Mesothelial cell of epicardium (in vitro differentiated cells): ENCODE data around the gene SRSF9. TPM values are rescaled to one million over a fixed set of nuclear protein-coding genes. Genes with fewer than 3 reads are reported as not detected.
"Not testable (repeated sequence)": the region's sequence is repeated elsewhere in the genome, so short reads cannot be mapped to it uniquely, and the experiment has no call there.

Experiments
- DNase-seq, 2 experiments: peaks; one replicate each; pipeline ENCODE4 v3.0.0; 2021; ENCODE audit warnings: low spot score in 2 of 2; ENCODE audit not compliant: unreplicated experiment in 2 of 2
- H3K27ac Mint-ChIP-seq: 2 replicates; pipeline ENCODE4 v1.8.0; 2021; ENCODE audit warnings: mixed read lengths
- H3K27me3 Mint-ChIP-seq: 2 replicates; pipeline ENCODE4 v1.8.0; 2021; ENCODE audit warnings: low read depth, mixed read lengths
- H3K36me3 Mint-ChIP-seq: 2 replicates; pipeline ENCODE4 v1.8.0; 2021; ENCODE audit warnings: mixed read lengths
- H3K4me1 Mint-ChIP-seq: 2 replicates; pipeline ENCODE4 v1.8.0; 2021; ENCODE audit warnings: mixed read lengths
- H3K4me3 Mint-ChIP-seq: 2 replicates; pipeline ENCODE4 v1.8.0; 2021; ENCODE audit warnings: mild to moderate bottlenecking, moderate library complexity, mixed read lengths
- H3K9me3 Mint-ChIP-seq: 2 replicates; pipeline ENCODE4 v1.8.0; 2021; ENCODE audit warnings: mixed read lengths
- CTCF ChIP-seq: fragments of 200-600 bp; sonication (generic); IDR thresholded peaks from one replicate; pipeline ENCODE4 v1.5.0; 2021; ENCODE audit warnings: antibody characterized with exemption; ENCODE audit not compliant: unreplicated experiment
- total RNA-seq: library from RNA; stranded (reverse); gene quantifications from 3 replicates; pipeline ENCODE4 v1.2.1, GENCODE V29; 2021

Gene SRSF9
- 197 to 203 TPM (median 199 TPM) in 3 replicates for total RNA-seq

- no peaks in the 10 kb centered on the region for H3K27me3 Mint-ChIP-seq
- peak; percentile 83 for TF ChIP-seq CTCF
- H3K4me1 Mint-ChIP-seq = peaks cover 43% of the 10 kb centered on the region
- no peaks in the 10 kb centered on the region for H3K9me3 Mint-ChIP-seq
- peak within 1 kb of the TSS; percentile 98 for H3K27ac Mint-ChIP-seq
- peaks cover 12% of the 10 kb centered on the region for H3K36me3 Mint-ChIP-seq
- H3K4me3 Mint-ChIP-seq = peak within 1 kb of the TSS; percentile 87
- DNase-seq = peak; percentile 94 to 98
These were observed at the start of gene SRSF9 for GRCh38 chr12:120469450-120470149. TSS of gene SRSF9 (minus strand) at chr12:120469748. CDS start at chr12:120469609, 139 bp downstream.

- DNase-seq, H3K4me1 Mint-ChIP-seq, H3K9me3 Mint-ChIP-seq, H3K27me3 Mint-ChIP-seq, H3K4me3 Mint-ChIP-seq, H3K27ac Mint-ChIP-seq: not testable (repeated sequence)
- peaks cover 19% of the 10 kb centered on the region for H3K36me3 Mint-ChIP-seq
These were observed 49.8 kb upstream of the SRSF9 start for GRCh38 chr12:120519324-120519723.

- no peak for TF ChIP-seq CTCF
- no peak overlapping the region for H3K27ac Mint-ChIP-seq
- peaks cover 20% of the 10 kb centered on the region for H3K36me3 Mint-ChIP-seq
- no peaks in the 10 kb centered on the region for H3K27me3 Mint-ChIP-seq
- no peaks in the 10 kb centered on the region for H3K4me1 Mint-ChIP-seq
- H3K4me3 Mint-ChIP-seq = no peak overlapping the region
- no peaks in the 10 kb centered on the region for H3K9me3 Mint-ChIP-seq
- no peak for DNase-seq
These were observed 45.9 kb upstream of the SRSF9 start for GRCh38 chr12:120515496-120515895.

GRCh38 chr12:120514002-120514401, 44.5 kb upstream of the SRSF9 start:
- no peaks in the 10 kb centered on the region for H3K27me3 Mint-ChIP-seq
- DNase-seq = no peak
- no peak for TF ChIP-seq CTCF
- no peak overlapping the region for H3K4me3 Mint-ChIP-seq
- H3K27ac Mint-ChIP-seq = no peak overlapping the region
- peaks cover 25% of the 10 kb centered on the region for H3K36me3 Mint-ChIP-seq
- H3K9me3 Mint-ChIP-seq = no peaks in the 10 kb centered on the region
- H3K4me1 Mint-ChIP-seq = no peaks in the 10 kb centered on the region

- no peak for DNase-seq
- Mint-ChIP-seq H3K4me3 (no peak overlapping the region), H3K9me3 (no peaks in the 10 kb centered on the region), H3K27me3 (no peaks in the 10 kb centered on the region), H3K4me1 (no peaks in the 10 kb centered on the region), H3K27ac (no peak overlapping the region), H3K36me3 (peaks cover 28% of the 10 kb centered on the region)
- no peak for TF ChIP-seq CTCF
These were observed 39.0 kb upstream of the SRSF9 start for GRCh38 chr12:120508537-120508936.

- Mint-ChIP-seq H3K27me3 (no peaks in the 10 kb centered on the region), H3K9me3 (no peaks in the 10 kb centered on the region), H3K27ac (no peak overlapping the region), H3K4me1 (no peaks in the 10 kb centered on the region), H3K36me3 (peaks cover 28% of the 10 kb centered on the region), H3K4me3 (no peak overlapping the region)
- no peak for DNase-seq
- no peak for TF ChIP-seq CTCF
These were observed 35.0 kb upstream of the SRSF9 start for GRCh38 chr12:120504587-120504986.
